Activated naive CD8-positive, alpha-beta T cell treated with anti-CD3 and anti-CD28 coated beads, Interleukin-2, amount 50 U/mL, for 24 hours (primary cell): ENCODE measurements around the gene CYP2C8.
"Not testable (repeated sequence)": the region's sequence is repeated elsewhere in the genome, so short reads cannot be mapped to it uniquely, and the experiment has no call there.

ENCODE experiments used
- ATAC-seq: fragments of 150-1000 bp; cut with Tn5 transposase; one replicate; pipeline ENCODE4 v1.10.0; 2021
- DNase-seq: peaks from one replicate; pipeline ENCODE4 v3.0.0; 2021
- H3K27ac Mint-ChIP-seq: one replicate; pipeline ENCODE4 v1.8.0; 2021; ENCODE audit warnings: mild to moderate bottlenecking, mixed read lengths
- H3K27me3 Mint-ChIP-seq: one replicate; pipeline ENCODE4 v1.8.0; 2021; ENCODE audit warnings: mixed read lengths
- H3K36me3 Mint-ChIP-seq: one replicate; pipeline ENCODE4 v1.8.0; 2021; ENCODE audit warnings: low read depth, mixed read lengths
- H3K4me1 Mint-ChIP-seq: one replicate; pipeline ENCODE4 v1.8.0; 2021; ENCODE audit warnings: mixed read lengths
- H3K4me3 Mint-ChIP-seq: one replicate; pipeline ENCODE4 v1.8.0; 2021; ENCODE audit warnings: mild to moderate bottlenecking, moderate library complexity, mixed read lengths
- H3K9me3 Mint-ChIP-seq: one replicate; pipeline ENCODE4 v1.8.0; 2021; ENCODE audit warnings: mixed read lengths

CYP2C8 gene

DNA sequence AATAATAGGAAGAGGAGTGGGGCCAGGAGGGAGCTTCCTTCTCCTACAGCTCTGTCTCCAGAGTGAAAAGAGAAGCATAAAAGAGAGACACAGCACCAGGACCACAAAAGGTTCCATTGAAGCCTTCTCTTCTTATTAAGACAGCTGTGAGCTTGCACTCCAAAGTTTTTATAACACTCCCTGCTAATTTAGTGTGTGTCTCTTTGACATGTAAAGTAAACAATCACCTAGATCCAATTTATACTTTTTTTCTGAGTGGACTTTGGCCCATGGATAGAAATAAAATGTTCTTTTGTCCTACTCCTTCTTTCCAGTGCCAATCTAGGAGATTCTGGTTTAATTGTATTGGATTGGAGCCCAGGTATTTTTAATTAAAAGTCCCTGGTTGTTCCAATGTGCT is at the start of gene CYP2C8:
CYP2C8 (minus strand) TSS at position 212 of the 400 bp plus-strand sequence; CDS start at position 117, 95 bp downstream.
- H3K9me3 Mint-ChIP-seq, result no peaks in the 10 kb centered on the region
- no peak within 1 kb of the TSS for H3K4me3 Mint-ChIP-seq
- no peak for DNase-seq
- H3K27me3 Mint-ChIP-seq, result no peaks in the 10 kb centered on the region
- H3K4me1 Mint-ChIP-seq, result no peaks in the 10 kb centered on the region
- H3K27ac Mint-ChIP-seq, result no peak within 1 kb of the TSS
- no peak for ATAC-seq
- no peaks in the 10 kb centered on the region for H3K36me3 Mint-ChIP-seq

DNA sequence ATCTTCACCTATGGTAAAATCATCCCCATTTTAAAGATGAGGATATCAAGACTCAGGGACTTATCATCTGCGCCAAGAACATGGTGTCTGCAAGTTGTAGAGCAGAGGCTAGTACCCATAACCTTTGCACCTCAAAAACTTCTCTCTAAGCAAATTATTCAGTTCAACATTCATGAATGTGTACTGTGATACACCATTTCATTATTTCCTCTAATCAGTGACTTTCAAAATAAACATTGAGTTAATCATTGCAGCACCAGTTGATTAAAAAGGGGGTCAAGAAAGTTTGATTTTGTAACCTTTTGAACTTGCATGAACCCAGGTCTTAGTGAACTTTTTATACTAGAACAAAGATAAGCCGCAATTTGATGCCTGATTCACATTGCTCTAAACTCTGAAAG is 47.6 kb upstream of the CYP2C8 start:
- no peaks in the 10 kb centered on the region for H3K4me1 Mint-ChIP-seq
- DNase-seq (no peak), ATAC-seq (no peak)
- H3K27me3 Mint-ChIP-seq, result no peaks in the 10 kb centered on the region
- H3K36me3 Mint-ChIP-seq, result no peaks in the 10 kb centered on the region
- no peak overlapping the region for H3K27ac Mint-ChIP-seq
- peaks cover 38% of the 10 kb centered on the region for H3K9me3 Mint-ChIP-seq
- no peak overlapping the region for H3K4me3 Mint-ChIP-seq

DNA sequence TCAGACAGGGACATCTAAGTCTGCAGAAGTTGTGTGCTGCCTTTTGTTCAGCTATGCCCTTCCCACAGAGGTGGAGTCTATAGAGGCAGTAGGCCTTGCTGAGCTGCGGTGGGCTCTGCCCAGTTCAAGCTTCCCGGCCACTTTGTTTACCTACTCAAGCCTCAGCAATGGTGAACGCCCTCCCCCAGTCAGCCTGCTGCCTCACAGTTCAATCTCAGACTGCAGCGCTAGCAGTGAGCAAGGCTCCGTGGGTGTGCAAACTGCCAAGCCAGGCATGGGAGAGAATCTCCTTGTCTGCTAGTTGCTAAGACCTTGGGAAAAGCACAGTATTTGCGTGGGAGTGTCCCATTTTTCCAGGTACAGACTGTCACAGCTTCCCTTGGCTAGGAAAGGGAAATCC is 41.5 kb upstream of the CYP2C8 start:
- DNase-seq, H3K27me3 Mint-ChIP-seq, H3K4me3 Mint-ChIP-seq, H3K36me3 Mint-ChIP-seq, H3K4me1 Mint-ChIP-seq, ATAC-seq, H3K27ac Mint-ChIP-seq: not testable (repeated sequence)
- peaks cover 17% of the 10 kb centered on the region for H3K9me3 Mint-ChIP-seq

DNA sequence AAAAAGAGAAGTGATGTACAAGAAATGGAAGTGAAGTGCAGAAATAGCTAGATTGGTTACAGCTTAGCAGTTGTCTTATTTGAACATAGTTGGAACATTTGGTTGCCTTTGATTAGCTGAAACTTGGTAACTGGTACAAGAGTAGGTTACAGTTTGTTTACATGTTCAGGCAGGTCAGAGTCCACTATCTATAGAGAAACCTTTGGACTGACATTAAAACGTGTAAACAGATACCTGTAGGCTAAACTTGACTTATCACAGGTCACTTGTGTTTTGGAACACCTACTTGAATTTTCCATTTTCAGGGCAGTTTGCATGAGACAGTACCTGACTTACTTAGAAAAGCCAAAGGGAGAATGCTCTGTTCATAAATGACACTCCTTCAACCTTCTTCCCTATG is 28.5 kb upstream of the CYP2C8 start:
- Mint-ChIP-seq H3K4me1 (no peaks in the 10 kb centered on the region), H3K27ac (no peak overlapping the region), H3K27me3 (no peaks in the 10 kb centered on the region), H3K9me3 (peaks cover 4% of the 10 kb centered on the region), H3K4me3 (no peak overlapping the region), H3K36me3 (no peaks in the 10 kb centered on the region)
- DNase-seq (no peak), ATAC-seq (no peak)

DNA sequence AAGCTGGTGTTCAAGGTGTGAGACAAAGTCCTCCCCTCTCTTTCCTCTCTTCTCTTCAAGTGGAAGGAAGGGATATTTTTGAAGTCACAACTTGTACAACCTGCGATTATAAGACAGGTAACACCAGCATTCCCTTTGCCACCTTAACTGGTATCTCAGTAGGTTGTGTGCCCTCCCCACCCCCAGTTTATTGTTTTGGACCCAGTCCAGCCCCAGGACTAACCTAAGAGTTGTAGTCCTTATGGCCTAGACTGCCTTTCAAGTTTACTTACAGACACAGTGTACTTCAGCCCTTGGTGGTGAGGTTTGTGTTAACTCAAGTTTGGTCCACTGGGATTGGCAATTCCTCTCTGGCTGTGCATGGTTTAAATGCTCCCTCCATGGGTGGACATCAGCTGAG is 26.8 kb upstream of the CYP2C8 start:
- Mint-ChIP-seq H3K27me3 (no peaks in the 10 kb centered on the region), H3K9me3 (peaks cover 4% of the 10 kb centered on the region), H3K4me3 (no peak overlapping the region), H3K36me3 (no peaks in the 10 kb centered on the region), H3K27ac (no peak overlapping the region), H3K4me1 (no peaks in the 10 kb centered on the region)
- ATAC-seq, result no peak
- DNase-seq, result no peak

DNA sequence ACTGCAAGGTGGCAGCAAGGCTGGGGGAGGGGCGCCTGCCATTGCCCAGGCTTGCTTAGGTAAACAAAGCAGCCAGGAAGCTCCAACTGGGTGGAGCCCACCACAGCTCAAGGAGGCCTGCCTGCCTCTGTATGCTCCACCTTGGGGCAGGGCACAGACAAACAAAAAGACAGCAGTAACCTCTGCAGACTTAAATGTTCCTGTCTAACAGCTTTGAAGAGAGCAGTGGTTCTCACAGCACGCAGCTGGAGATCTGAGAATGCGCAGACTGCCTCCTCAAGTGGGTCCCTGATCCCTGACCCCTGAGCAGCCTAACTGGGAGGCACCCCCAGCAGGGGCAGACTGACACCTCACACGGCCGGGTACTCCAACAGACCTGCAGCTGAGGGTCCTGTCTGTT is 10.3 kb upstream of the CYP2C8 start:
- not testable (repeated sequence) for H3K4me1 Mint-ChIP-seq, H3K9me3 Mint-ChIP-seq, ATAC-seq, H3K36me3 Mint-ChIP-seq, H3K27me3 Mint-ChIP-seq, H3K27ac Mint-ChIP-seq, DNase-seq, H3K4me3 Mint-ChIP-seq

DNA sequence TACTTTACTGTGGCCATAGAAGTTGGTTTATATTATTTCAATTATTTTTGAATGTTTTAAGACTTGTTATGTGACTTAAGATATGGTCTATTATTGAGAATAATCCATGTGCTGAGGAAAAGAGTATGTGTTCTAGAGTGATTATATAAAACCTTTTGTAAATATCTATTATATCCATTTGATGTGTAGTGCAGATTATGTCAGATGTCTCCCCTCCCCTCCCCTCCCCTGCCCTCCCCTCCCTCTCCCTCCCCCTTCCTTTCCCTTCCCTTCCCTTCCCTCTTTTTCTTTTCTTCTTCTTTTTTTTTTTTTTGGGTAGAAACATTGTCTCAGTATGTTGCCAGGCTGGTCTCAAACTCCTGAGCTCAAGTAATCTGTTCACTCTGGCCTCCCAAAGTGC is 8.3 kb upstream of the CYP2C8 start:
- Mint-ChIP-seq H3K27me3 (peaks cover 4% of the 10 kb centered on the region), H3K36me3 (no peaks in the 10 kb centered on the region), H3K9me3 (peaks cover 6% of the 10 kb centered on the region), H3K4me3 (no peak overlapping the region), H3K27ac (no peak overlapping the region), H3K4me1 (no peaks in the 10 kb centered on the region)
- ATAC-seq, result no peak
- no peak for DNase-seq

DNA sequence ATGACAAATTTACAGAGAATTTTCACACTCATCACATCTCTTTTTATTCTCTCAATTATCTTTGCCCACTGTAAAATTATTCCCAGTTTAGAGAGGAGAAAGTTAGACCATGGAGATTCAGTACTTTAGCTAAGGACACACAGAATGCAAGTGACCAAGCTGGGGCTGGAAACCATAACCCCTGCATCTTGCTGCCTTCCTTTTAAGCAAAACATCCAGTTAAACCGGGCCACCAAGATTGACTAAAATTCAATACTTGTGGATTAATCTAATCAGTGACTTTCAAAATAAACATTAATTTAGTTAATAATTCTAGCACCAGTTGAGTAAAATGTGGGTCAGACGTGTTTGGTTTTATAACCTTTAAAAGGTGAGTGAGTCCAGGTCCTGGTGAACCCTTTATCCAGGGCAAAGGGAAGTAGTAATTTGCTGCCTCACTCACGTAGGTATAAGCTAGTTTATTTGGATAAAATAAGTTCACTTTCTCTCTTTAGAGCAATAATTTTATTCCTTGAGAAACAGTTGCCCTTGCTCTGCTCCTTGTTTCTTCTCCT is 1.9 kb upstream of the CYP2C8 start:
- H3K9me3 Mint-ChIP-seq, result no peaks in the 10 kb centered on the region
- no peak overlapping the region for H3K4me3 Mint-ChIP-seq

DNA sequence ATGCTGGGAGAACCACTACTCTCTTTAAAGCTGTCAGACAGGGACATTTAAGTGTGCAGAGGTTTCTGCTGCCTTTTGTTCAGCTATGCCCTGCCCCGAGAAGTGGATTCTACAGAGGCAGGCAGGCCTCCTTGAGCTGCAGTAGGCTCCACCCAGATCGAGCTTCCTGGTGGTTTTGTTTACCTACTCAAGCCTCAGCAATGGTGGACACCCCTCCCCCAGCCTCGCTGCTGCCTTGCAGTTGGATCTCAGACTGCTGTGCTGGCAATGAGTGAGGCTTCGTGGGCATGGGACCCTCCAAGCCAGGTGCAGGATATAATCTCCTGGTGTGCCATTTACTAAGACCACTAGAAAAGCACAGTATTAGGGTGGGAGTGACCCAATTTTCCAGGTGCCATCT is 5.2 kb downstream of the CYP2C8 start:
- not testable (repeated sequence) for H3K4me1 Mint-ChIP-seq, DNase-seq, H3K27ac Mint-ChIP-seq, H3K4me3 Mint-ChIP-seq, H3K9me3 Mint-ChIP-seq, H3K36me3 Mint-ChIP-seq, ATAC-seq, H3K27me3 Mint-ChIP-seq

More for the DNA sequence above, 1.9 kb upstream of the CYP2C8 start:
- Mint-ChIP-seq H3K27ac (no peak overlapping the region), H3K36me3 (no peaks in the 10 kb centered on the region), H3K27me3 (no peaks in the 10 kb centered on the region), H3K4me1 (no peaks in the 10 kb centered on the region)
- DNase-seq (no peak), ATAC-seq (no peak)

DNA sequence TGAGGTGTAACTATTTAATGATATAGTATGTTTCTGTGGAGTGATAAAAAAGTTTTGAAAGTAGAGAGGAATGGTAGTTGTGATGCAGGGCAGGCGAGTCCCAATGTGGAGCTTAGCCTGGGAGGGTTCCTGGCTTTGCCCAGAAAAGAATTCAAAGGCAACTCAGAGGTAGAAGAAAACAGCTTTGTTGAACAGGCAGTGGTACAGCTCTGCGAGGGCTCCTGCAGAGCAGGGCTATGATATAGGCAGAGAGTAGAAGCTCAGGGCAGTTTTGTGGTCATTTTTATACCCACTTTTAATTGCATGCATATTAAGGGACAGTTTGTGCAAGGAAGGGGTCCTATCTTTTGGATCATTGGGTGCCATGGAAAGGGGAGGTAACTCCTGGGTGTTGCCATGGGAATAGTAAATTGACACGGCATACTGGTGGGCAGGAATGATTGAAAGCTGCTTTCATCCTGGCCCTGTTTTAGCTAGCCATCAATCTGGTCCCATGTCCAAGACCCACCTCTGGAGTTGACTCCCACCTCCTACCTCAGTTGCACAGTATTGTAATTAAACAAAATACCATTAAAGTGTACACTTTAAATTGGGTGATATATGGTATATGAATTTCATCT is 12.4 kb downstream of the CYP2C8 start:
- Mint-ChIP-seq H3K27me3 (no peaks in the 10 kb centered on the region), H3K36me3 (no peaks in the 10 kb centered on the region), H3K4me3 (no peak overlapping the region), H3K27ac (no peak overlapping the region), H3K9me3 (peaks cover 13% of the 10 kb centered on the region), H3K4me1 (no peaks in the 10 kb centered on the region)
- no peak for ATAC-seq
- no peak for DNase-seq

DNA sequence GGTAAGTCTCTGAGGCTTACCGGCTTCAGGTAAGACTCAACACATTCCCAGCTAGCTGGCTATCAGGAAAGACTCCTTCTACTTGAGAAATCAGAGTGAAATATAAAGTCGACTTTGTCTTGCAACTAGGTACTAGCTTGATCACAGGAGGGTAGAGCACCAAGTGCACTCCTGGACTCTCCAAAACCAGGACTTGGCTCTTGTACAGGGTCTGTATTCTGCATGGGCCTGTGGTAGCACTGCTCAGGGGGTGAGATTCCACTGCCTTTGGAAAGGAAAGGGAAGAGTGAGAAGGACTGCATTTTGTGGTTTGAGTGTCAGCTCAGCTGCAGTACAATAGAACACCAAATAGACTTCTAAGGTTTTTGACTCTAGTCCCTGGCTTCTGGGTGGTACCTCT is 19.4 kb downstream of the CYP2C8 start:
- Mint-ChIP-seq H3K4me3 (no peak overlapping the region), H3K36me3 (no peaks in the 10 kb centered on the region), H3K9me3 (peaks cover 8% of the 10 kb centered on the region)

DNA sequence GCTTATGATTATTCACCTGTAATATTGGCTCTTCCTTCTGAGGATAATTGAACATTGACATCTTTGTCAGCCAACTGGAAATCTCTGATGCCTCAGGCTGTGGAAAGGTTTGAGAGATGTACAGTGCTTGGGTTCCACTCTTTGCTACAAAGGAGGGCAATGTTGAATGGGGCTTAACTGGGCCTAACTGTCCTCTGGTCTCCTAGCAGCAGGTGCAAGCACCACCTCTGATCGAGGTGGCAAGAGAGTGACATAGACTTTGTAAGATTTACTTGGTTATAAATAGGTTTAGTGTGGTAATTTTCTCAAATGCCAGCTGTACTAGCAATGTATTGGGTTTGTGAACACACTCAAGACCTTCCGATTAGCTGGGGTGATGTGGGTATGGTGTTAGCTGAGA is 21.1 kb downstream of the CYP2C8 start:
- no peaks in the 10 kb centered on the region for H3K4me1 Mint-ChIP-seq
- no peak overlapping the region for H3K4me3 Mint-ChIP-seq
- no peak for DNase-seq
- no peaks in the 10 kb centered on the region for H3K27me3 Mint-ChIP-seq
- H3K9me3 Mint-ChIP-seq, result peaks cover 4% of the 10 kb centered on the region
- ATAC-seq, result no peak
- H3K27ac Mint-ChIP-seq, result no peak overlapping the region
- H3K36me3 Mint-ChIP-seq, result no peaks in the 10 kb centered on the region

More for the DNA sequence above, 19.4 kb downstream of the CYP2C8 start:
- DNase-seq (no peak), ATAC-seq (no peak)
- Mint-ChIP-seq H3K4me1 (no peaks in the 10 kb centered on the region), H3K27me3 (no peaks in the 10 kb centered on the region), H3K27ac (no peak overlapping the region)

DNA sequence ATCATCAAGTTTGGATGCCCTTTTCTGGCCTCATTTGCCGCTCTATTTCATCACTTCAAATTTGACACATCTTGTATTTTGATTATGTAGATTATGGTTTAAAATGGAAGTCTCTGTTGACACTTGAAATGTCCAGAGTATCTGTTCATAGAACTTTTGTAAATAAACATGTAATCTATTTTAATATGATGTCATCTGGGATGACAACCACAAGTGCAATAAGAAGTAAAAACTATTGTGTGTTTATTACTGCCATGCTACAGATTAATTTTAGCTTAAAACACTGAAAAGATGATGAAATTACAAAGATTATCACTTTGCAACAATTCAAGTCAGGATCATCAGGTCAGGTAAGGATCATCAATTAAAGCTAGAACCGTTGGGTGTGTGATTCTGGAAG is 30.0 kb downstream of the CYP2C8 start:
- Mint-ChIP-seq H3K27me3 (no peaks in the 10 kb centered on the region), H3K4me1 (no peaks in the 10 kb centered on the region), H3K9me3 (no peaks in the 10 kb centered on the region), H3K36me3 (no peaks in the 10 kb centered on the region), H3K27ac (no peak overlapping the region), H3K4me3 (no peak overlapping the region)
- ATAC-seq, result no peak
- no peak for DNase-seq

DNA sequence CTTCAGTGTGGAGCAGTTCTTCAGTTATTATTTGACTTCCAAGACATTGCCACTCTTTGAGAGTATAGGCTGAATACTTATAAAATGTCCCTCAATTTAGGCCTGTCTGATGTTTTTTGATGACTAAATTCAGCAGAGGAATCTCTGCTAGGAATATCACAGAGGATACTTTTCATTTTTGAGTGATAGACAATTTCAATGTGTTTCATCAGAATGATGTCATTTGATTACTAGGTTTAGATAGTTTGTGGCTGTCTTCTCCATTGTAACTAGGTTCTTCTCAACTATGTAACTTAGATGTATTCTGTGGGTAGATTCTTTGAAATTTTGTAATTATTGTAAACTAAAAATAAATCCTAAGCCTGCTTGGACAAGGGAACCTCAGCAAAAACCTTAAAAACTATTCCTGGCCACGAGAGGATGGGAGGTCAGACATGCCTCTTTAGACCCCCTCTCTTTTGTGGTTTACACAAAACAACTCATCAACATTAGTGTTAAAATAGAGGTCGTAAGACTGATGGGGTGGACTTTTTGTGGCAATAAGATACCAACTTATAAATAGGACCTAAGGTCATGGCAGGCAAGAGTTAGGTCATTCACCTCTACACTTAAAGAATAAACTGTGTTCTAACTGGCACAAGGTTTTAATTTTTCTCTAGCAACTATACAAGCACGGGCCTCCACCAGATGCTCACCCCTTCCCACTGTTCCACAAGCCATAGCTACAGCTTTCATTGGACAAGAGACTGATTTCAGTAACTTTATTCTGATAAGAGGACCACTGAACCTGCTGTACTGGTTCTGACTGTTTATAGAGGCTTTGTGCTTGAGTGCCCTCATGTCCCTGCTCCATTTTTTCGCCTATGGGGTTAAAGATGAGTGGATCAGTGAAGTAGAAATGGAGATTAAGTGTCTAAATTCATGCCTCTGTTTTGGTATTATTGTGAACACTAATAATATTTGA is 33.7 kb downstream of the CYP2C8 start:
- H3K4me3 Mint-ChIP-seq, result no peak overlapping the region
- H3K9me3 Mint-ChIP-seq, result no peaks in the 10 kb centered on the region
- H3K27me3 Mint-ChIP-seq, result peaks cover 2% of the 10 kb centered on the region
- DNase-seq, result no peak
- no peak overlapping the region for H3K27ac Mint-ChIP-seq
- H3K4me1 Mint-ChIP-seq, result no peaks in the 10 kb centered on the region
- H3K36me3 Mint-ChIP-seq, result no peaks in the 10 kb centered on the region
- ATAC-seq, result no peak

DNA sequence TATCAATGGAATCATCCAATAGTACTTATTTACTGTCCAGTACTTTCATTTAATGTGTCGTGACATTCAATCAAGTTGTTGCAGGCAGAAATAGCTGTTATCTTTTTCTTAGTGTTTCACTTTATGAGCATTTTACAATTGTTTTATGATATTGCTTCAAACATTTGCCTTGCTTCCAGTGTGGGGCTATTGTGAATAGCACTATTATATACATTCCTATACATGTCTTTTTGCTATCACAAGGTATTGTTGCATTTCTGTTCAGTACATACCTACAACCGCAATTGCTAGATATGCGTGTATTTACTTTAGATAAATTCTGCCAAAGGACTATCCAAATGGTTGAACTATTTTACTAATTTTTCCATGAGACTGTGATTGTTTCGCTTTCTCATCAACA is 34.9 kb downstream of the CYP2C8 start:
- H3K27ac Mint-ChIP-seq, result no peak overlapping the region
- no peaks in the 10 kb centered on the region for H3K9me3 Mint-ChIP-seq
- H3K4me3 Mint-ChIP-seq, result no peak overlapping the region
- no peaks in the 10 kb centered on the region for H3K36me3 Mint-ChIP-seq
- DNase-seq (no peak), ATAC-seq (no peak)
- H3K4me1 Mint-ChIP-seq, result no peaks in the 10 kb centered on the region
- peaks cover 2% of the 10 kb centered on the region for H3K27me3 Mint-ChIP-seq
